Natural killer cell (primary cell): ENCODE results near the gene TIPRL. TPM values are rescaled to one million over a fixed set of nuclear protein-coding genes. Genes with fewer than 3 reads are reported as not detected.
A peak's percentile ranks its signal among the peaks of the same experiment; 100 is the strongest.
"Not testable (repeated sequence)": the region's sequence is repeated elsewhere in the genome, so short reads cannot be mapped to it uniquely, and the experiment has no call there.

Experiments used
- ATAC-seq, 3 donors: fragments of 150-1000 bp in 2 of 3; fragments of 200-7000 bp in 1 of 3; cut with Tn5 transposase; 1 replicate in 1 of 3; 2 replicates in 2 of 3; pipeline ENCODE4 v1.10.0; 2021; ENCODE audit warnings: mild to moderate bottlenecking in 2 of 3, moderate library complexity in 2 of 3
- DNase-seq, 2 donors: peaks; one replicate each; pipeline versions ENCODE4 v3.0.0 to v3.0.0-alpha.2; 2013 to 2021; ENCODE audit warnings: mixed read lengths in 1 of 2
- H3K27ac ChIP-seq: one replicate; pipeline ENCODE4 v1.5.1; 2013; ENCODE audit warnings: mild to moderate bottlenecking, low read length
- H3K27me3 ChIP-seq: one replicate; pipeline ENCODE4 v1.6.1; 2013; ENCODE audit warnings: low read length; ENCODE audit not compliant: control insufficient read depth, insufficient read depth
- H3K36me3 ChIP-seq: one replicate; pipeline ENCODE4 v1.6.1; 2013; ENCODE audit warnings: low read length; ENCODE audit not compliant: control insufficient read depth, insufficient read depth
- H3K4me1 ChIP-seq: one replicate; pipeline ENCODE4 v1.6.1; 2013; ENCODE audit warnings: low read length; ENCODE audit not compliant: control insufficient read depth, insufficient read depth
- H3K4me3 ChIP-seq: one replicate; pipeline ENCODE4 v1.5.1; 2013; ENCODE audit warnings: low read length
- H3K9me3 ChIP-seq: one replicate; pipeline ENCODE4 v1.6.1; 2013; ENCODE audit warnings: low read length; ENCODE audit not compliant: control insufficient read depth, insufficient read depth
- H3K27ac Mint-ChIP-seq, 2 donors: one replicate each; pipeline ENCODE4 v1.8.0; 2022; ENCODE audit warnings: mild to moderate bottlenecking in 2 of 2, mixed read lengths in 2 of 2, moderate library complexity in 1 of 2
- H3K27me3 Mint-ChIP-seq, 2 donors: one replicate each; pipeline ENCODE4 v1.8.0; 2022; ENCODE audit warnings: low read depth in 2 of 2, mixed read lengths in 2 of 2
- H3K36me3 Mint-ChIP-seq: one replicate; pipeline ENCODE4 v1.8.0; 2022; ENCODE audit warnings: mixed read lengths
- H3K4me1 Mint-ChIP-seq, 2 donors: one replicate each; pipeline ENCODE4 v1.8.0; 2022; ENCODE audit warnings: mixed read lengths in 2 of 2
- H3K4me3 Mint-ChIP-seq: one replicate; pipeline ENCODE4 v1.8.0; 2022; ENCODE audit warnings: mild to moderate bottlenecking, moderate library complexity, mixed read lengths
- H3K9me3 Mint-ChIP-seq, 2 donors: one replicate each; pipeline ENCODE4 v1.8.0; 2022; ENCODE audit warnings: mixed read lengths in 2 of 2
- CTCF ChIP-seq: fragments of 200-600 bp; IDR thresholded peaks from one replicate; pipeline ENCODE4 v1.8.0; 2022; ENCODE audit warnings: antibody characterized with exemption
- WGBS: methylation state at CpG from one replicate; pipeline ENCODE4 v1.1.7; 2013; ENCODE audit warnings: missing lambda C conversion rate; ENCODE audit not compliant: insufficient coverage; 5-methylcytosine and 5-hydroxymethylcytosine counted together
- intact Hi-C: fragments of 100-400 bp; cut with micrococcal nuclease; formaldehyde crosslinking; loops from one replicate; pipeline ENCODE4 v1.14.2; 2022
- total RNA-seq, 4 donors: library from RNA; stranded (reverse); fragments of 120-200 nt in 1 of 4; gene quantifications; one replicate each; pipeline versions ENCODE4 v1.2.3 to v1.2.4, GENCODE V29; 2013 to 2022

The TIPRL gene
- total RNA-seq, 3 donors from 2014 or later (not counting 1 experiment from before 2014, with no cell fraction given) = 23.5 to 27.4 (median 25.6) TPM

GRCh38 chr1:168180148-168180524 is 1.4 kb downstream of the TIPRL start:
- intact Hi-C loops = no loop called here

GRCh38 chr1:168181063-168181720 is 2.4 kb downstream of the TIPRL start:
- H3K27ac ChIP-seq, H3K36me3 Mint-ChIP-seq, intact Hi-C loops, H3K27me3 ChIP-seq, H3K4me3 ChIP-seq, ATAC-seq, DNase-seq, H3K9me3 ChIP-seq, H3K27me3 Mint-ChIP-seq, H3K9me3 Mint-ChIP-seq, H3K4me1 ChIP-seq, H3K4me1 Mint-ChIP-seq: not testable (repeated sequence)
- 95% methylated on average over 9 of the region's 15 CpGs for WGBS
- H3K36me3 ChIP-seq = peaks cover 15% of the 10 kb centered on the region
- Mint-ChIP-seq H3K27ac (peak overlapping the region in 1 of 2 donors; percentile 38), H3K4me3 (peak overlapping the region; percentile 45)

More at GRCh38 chr1:168180148-168180524, 1.4 kb downstream of the TIPRL start:
- no peaks in the 10 kb centered on the region for H3K9me3 Mint-ChIP-seq
- Histone ChIP-seq H3K36me3 (peaks cover 11% of the 10 kb centered on the region), H3K9me3 (no peaks in the 10 kb centered on the region), H3K4me1 (peaks cover 9% of the 10 kb centered on the region), H3K4me3 (no peak overlapping the region), H3K27me3 (no peaks in the 10 kb centered on the region), H3K27ac (peak overlapping the region; percentile 94)
- no peak for TF ChIP-seq CTCF
- no peak for ATAC-seq
- peaks cover 0 to 5% of the 10 kb centered on the region in 2 donors for H3K4me1 Mint-ChIP-seq
- H3K36me3 Mint-ChIP-seq = no peaks in the 10 kb centered on the region
- 65% methylated on average over 2 of the region's 2 CpGs for WGBS
- no peak overlapping the region for H3K4me3 Mint-ChIP-seq
- peak in 1 of 2 donors; percentile 18 for DNase-seq
- peaks cover 2 to 5% of the 10 kb centered on the region in 2 donors for H3K27me3 Mint-ChIP-seq
- H3K27ac Mint-ChIP-seq = no peak overlapping the region

DNA sequence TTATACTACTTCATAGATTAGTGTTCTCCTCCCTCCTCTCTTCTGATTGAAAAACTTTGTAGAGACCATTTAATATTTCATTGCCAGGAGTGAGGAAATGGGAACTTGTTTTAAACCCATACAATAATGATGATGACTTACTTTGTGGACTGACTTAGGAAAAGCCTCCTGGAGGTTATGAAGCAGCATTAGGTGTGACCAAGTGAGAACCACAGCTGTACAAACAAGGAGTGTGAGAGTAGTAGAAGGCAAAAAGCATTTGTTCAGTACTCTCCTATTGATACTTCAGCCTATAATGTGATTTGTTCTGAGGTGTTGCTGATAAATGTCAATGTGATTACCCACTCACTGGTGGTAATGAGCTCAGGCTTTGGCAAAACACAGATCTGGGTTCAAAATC is 8.4 kb downstream of the TIPRL start:
- Mint-ChIP-seq H3K27me3 (no peaks in the 10 kb centered on the region), H3K4me3 (no peak overlapping the region), H3K9me3 (no peaks in the 10 kb centered on the region), H3K27ac (peak overlapping the region; percentile 22 to 45), H3K36me3 (no peaks in the 10 kb centered on the region), H3K4me1 (peaks cover 8 to 13% of the 10 kb centered on the region in 2 donors)
- Histone ChIP-seq H3K4me1 (no peaks in the 10 kb centered on the region), H3K9me3 (no peaks in the 10 kb centered on the region), H3K36me3 (peaks cover 55% of the 10 kb centered on the region), H3K27ac (no peak overlapping the region), H3K27me3 (no peaks in the 10 kb centered on the region), H3K4me3 (no peak overlapping the region)
- ATAC-seq (no peak), DNase-seq (no peak)
- intact Hi-C loops = no loop called here
- TF ChIP-seq CTCF = no peak

GRCh38 chr1:168190403-168190802 is 11.6 kb downstream of the TIPRL start:
- H3K4me1 ChIP-seq = no peaks in the 10 kb centered on the region
- DNase-seq (no peak), ATAC-seq (no peak)
- peaks cover 64% of the 10 kb centered on the region for H3K36me3 ChIP-seq
- Mint-ChIP-seq H3K4me3 (no peak overlapping the region), H3K36me3 (no peaks in the 10 kb centered on the region), H3K27ac (no peak overlapping the region), H3K27me3 (no peaks in the 10 kb centered on the region), H3K4me1 (peaks cover 8 to 15% of the 10 kb centered on the region in 2 donors), H3K9me3 (no peaks in the 10 kb centered on the region)
- intact Hi-C loops = no loop called here
- H3K27ac ChIP-seq = no peak overlapping the region
- H3K27me3 ChIP-seq = no peaks in the 10 kb centered on the region
- WGBS = 100% methylated on average over 1 of the region's 2 CpGs
- H3K4me3 ChIP-seq = no peak overlapping the region
- H3K9me3 ChIP-seq = no peaks in the 10 kb centered on the region
- no peak for TF ChIP-seq CTCF
